HEK293T (cell line): ENCODE measurements around the gene AKAP9.

Experiments
- BHLHE40 ChIP-seq: fragments of 450-650 bp; IDR thresholded peaks from 2 replicates; pipeline ENCODE4 v1.6.1; 2016; ENCODE audit warnings: mild to moderate bottlenecking, moderate library complexity, borderline replicate concordance
- SP1 ChIP-seq: fragments of 450-650 bp; IDR thresholded peaks from 2 replicates; pipeline ENCODE4 v1.6.1; 2017
- ZNF384 ChIP-seq: fragments of 450-650 bp; IDR thresholded peaks from 2 replicates; pipeline ENCODE4 v1.6.1; 2016

DNA sequence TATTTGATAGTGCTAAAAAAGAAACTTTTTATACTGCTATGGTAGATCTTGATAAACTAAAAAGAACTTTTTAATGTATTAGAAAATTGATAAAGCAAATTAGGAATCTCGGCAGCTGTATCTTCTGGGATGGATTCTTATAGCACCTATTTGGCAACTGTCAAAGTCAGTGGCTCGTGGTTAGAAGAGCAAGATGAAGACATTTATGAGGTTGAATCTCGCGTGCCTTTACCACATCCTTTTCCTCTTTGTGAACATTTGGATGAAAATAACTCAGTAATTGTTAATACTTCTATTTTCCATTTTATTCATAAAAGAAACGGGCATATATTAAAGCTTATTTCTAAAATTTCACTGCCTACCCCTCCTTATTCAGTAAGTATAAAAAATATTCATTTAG lies 117.4 kb downstream of the AKAP9 start:
- TF ChIP-seq BHLHE40 (no peak), SP1 (no peak), ZNF384 (no peak)
